Mesodermal cell (in vitro differentiated cells): ENCODE results near the gene ITGB1BP2.
A peak's percentile ranks its signal among the peaks of the same experiment; 100 is the strongest.
"Not testable (repeated sequence)": the region's sequence is repeated elsewhere in the genome, so short reads cannot be mapped to it uniquely, and the experiment has no call there.

Experiments used
- H3K27ac ChIP-seq: 2 replicates; pipeline ENCODE4 v1.7.0; 2013; ENCODE audit warnings: mild to moderate bottlenecking, low read depth, low read length, moderate library complexity; ENCODE audit not compliant: severe bottlenecking
- H3K36me3 ChIP-seq: 2 replicates; pipeline ENCODE4 v1.7.1; 2013; ENCODE audit warnings: mild to moderate bottlenecking, low read length, moderate library complexity; ENCODE audit not compliant: control insufficient read depth, insufficient read depth
- H3K4me1 ChIP-seq: one replicate; pipeline ENCODE4 v1.7.1; 2013; ENCODE audit warnings: mild to moderate bottlenecking, low read length; ENCODE audit not compliant: insufficient read depth, control insufficient read depth, poor library complexity, severe bottlenecking
- H3K4me3 ChIP-seq: 2 replicates; pipeline ENCODE4 v1.7.0; 2013; ENCODE audit warnings: low read length, control low read depth, mild to moderate bottlenecking; ENCODE audit not compliant: insufficient read depth, poor library complexity, severe bottlenecking; ENCODE audit errors: extremely low read depth
- H3K9me3 ChIP-seq: 2 replicates; pipeline ENCODE4 v1.7.1; 2013; ENCODE audit warnings: mild to moderate bottlenecking, low read length, moderate library complexity; ENCODE audit not compliant: control insufficient read depth
- WGBS, 2 experiments: methylation state at CpG; one replicate each; pipeline ENCODE4 v1.1.5; 2013; ENCODE audit warnings: missing lambda C conversion rate in 2 of 2; ENCODE audit not compliant: insufficient coverage in 2 of 2; 5-methylcytosine and 5-hydroxymethylcytosine counted together

The ITGB1BP2 gene

GRCh38 chrX:71282514-71283402, 18.8 kb upstream of the ITGB1BP2 start:
- WGBS, 2 experiments = 0 to 3% methylated on average over 6 to 8 of the region's 16 CpGs
- peak overlapping the region; percentile 57 for H3K4me3 ChIP-seq
- H3K36me3 ChIP-seq = peaks cover 12% of the 10 kb centered on the region
- H3K27ac ChIP-seq = peak overlapping the region; percentile 95
- H3K9me3 ChIP-seq = no peaks in the 10 kb centered on the region
- H3K4me1 ChIP-seq = peaks cover 3% of the 10 kb centered on the region

- 0% methylated on average over 3 to 9 of the region's 57 CpGs for WGBS, 2 experiments
- Histone ChIP-seq H3K27ac (peak within 1 kb of the TSS; percentile 95), H3K4me1 (peaks cover 3% of the 10 kb centered on the region), H3K36me3 (peaks cover 17% of the 10 kb centered on the region), H3K9me3 (no peaks in the 10 kb centered on the region), H3K4me3 (peak within 1 kb of the TSS; percentile 57)
Observed at GRCh38 chrX:71283403-71284143, 18.0 kb upstream of the ITGB1BP2 start, which contains the start of gene NONO. Gene NONO (plus strand): TSS chrX:71283635. CDS start chrX:71290638, 7,003 bp downstream.

GRCh38 chrX:71285929-71286328, 15.6 kb upstream of the ITGB1BP2 start:
- Histone ChIP-seq H3K9me3 (no peaks in the 10 kb centered on the region), H3K36me3 (peaks cover 36% of the 10 kb centered on the region), H3K4me3 (peak overlapping the region; percentile 57), H3K4me1 (peaks cover 3% of the 10 kb centered on the region), H3K27ac (no peak overlapping the region)

GRCh38 chrX:71291381-71291780, 10.2 kb upstream of the ITGB1BP2 start:
- Histone ChIP-seq H3K36me3 (peaks cover 78% of the 10 kb centered on the region), H3K27ac (no peak overlapping the region)
- WGBS, 2 experiments = 100% methylated on average over 1 of the region's 6 CpGs

GRCh38 chrX:71292669-71293365, 8.7 kb upstream of the ITGB1BP2 start:
- H3K4me3 ChIP-seq = no peak overlapping the region
- H3K9me3 ChIP-seq = no peaks in the 10 kb centered on the region
- no CpG with 5 or more reads among the region's 7 CpGs for WGBS, 2 experiments
- H3K36me3 ChIP-seq = peaks cover 89% of the 10 kb centered on the region
- no peak overlapping the region for H3K27ac ChIP-seq
- no peaks in the 10 kb centered on the region for H3K4me1 ChIP-seq

More at GRCh38 chrX:71291381-71291780, 10.2 kb upstream of the ITGB1BP2 start:
- Histone ChIP-seq H3K4me3 (no peak overlapping the region), H3K9me3 (no peaks in the 10 kb centered on the region), H3K4me1 (peaks cover 2% of the 10 kb centered on the region)

- H3K4me1 ChIP-seq = peaks cover 10% of the 10 kb centered on the region
- WGBS, 2 experiments = 97% methylated on average over 5 of the region's 6 CpGs; no CpG with 5 or more reads in 1 of the 2 experiments
- no peaks in the 10 kb centered on the region for H3K9me3 ChIP-seq
- peaks cover 80% of the 10 kb centered on the region for H3K36me3 ChIP-seq
- no peak overlapping the region for H3K27ac ChIP-seq
- no peak overlapping the region for H3K4me3 ChIP-seq
Observed at GRCh38 chrX:71296806-71297205, 4.7 kb upstream of the ITGB1BP2 start.

- no peak overlapping the region for H3K4me3 ChIP-seq
- peaks cover 10% of the 10 kb centered on the region for H3K4me1 ChIP-seq
- no CpG with 5 or more reads among the region's 3 CpGs for WGBS, 2 experiments
- H3K9me3 ChIP-seq = no peaks in the 10 kb centered on the region
- peaks cover 73% of the 10 kb centered on the region for H3K36me3 ChIP-seq
- H3K27ac ChIP-seq = no peak overlapping the region
Observed at GRCh38 chrX:71298119-71298518, 3.4 kb upstream of the ITGB1BP2 start.

GRCh38 chrX:71300064-71300463, 1.5 kb upstream of the ITGB1BP2 start:
- H3K27ac ChIP-seq, H3K4me3 ChIP-seq, H3K9me3 ChIP-seq: not testable (repeated sequence)
- Histone ChIP-seq H3K36me3 (peaks cover 76% of the 10 kb centered on the region), H3K4me1 (peaks cover 10% of the 10 kb centered on the region)
- WGBS, 2 experiments = 86% methylated on average over 4 of the region's 7 CpGs; no CpG with 5 or more reads in 1 of the 2 experiments

GRCh38 chrX:71300495-71300894, 1.1 kb upstream of the ITGB1BP2 start:
- Histone ChIP-seq H3K4me1 (peaks cover 10% of the 10 kb centered on the region), H3K36me3 (peaks cover 76% of the 10 kb centered on the region)
- not testable (repeated sequence) for H3K9me3 ChIP-seq, H3K4me3 ChIP-seq, H3K27ac ChIP-seq
- WGBS, 2 experiments = 100% methylated on average over 1 to 2 of the region's 7 CpGs

- Histone ChIP-seq H3K4me1 (peaks cover 10% of the 10 kb centered on the region), H3K36me3 (peaks cover 55% of the 10 kb centered on the region), H3K9me3 (no peaks in the 10 kb centered on the region), H3K27ac (no peak overlapping the region), H3K4me3 (no peak overlapping the region)
- WGBS, 2 experiments = 94 to 100% methylated on average over 1 to 3 of the region's 5 CpGs
Observed at GRCh38 chrX:71302461-71303213, 1.1 kb downstream of the ITGB1BP2 start.
